Sigmoid colon (tissue), 7 donors: ENCODE data around the gene SYT5. TPM values are rescaled to one million over a fixed set of nuclear protein-coding genes. Genes with fewer than 3 reads are reported as not detected.

Experiments
- DNase-seq: peaks from one replicate; pipeline ENCODE4 v3.0.0-alpha.2; 2019
- H3K27ac ChIP-seq, 4 donors: fragments of 200-600 bp; sonication (generic); one replicate each; pipeline ENCODE4 v1.5.1; 2016 to 2019; ENCODE audit warnings: mild to moderate bottlenecking in 1 of 4
- H3K27me3 ChIP-seq, 3 donors: fragments of 200-600 bp; sonication (generic); one replicate each; pipeline ENCODE4 v1.5.1; 2019; ENCODE audit warnings: mild to moderate bottlenecking in 1 of 3
- H3K36me3 ChIP-seq, 4 donors: fragments of 200-600 bp; sonication (generic); one replicate each; pipeline ENCODE4 v1.5.1; 2016 to 2019
- H3K4me1 ChIP-seq, 4 donors: fragments of 200-600 bp; sonication (generic); one replicate each; pipeline ENCODE4 v1.5.1; 2017 to 2019
- H3K4me3 ChIP-seq, 4 donors: fragments of 200-600 bp; sonication (generic); one replicate each; pipeline ENCODE4 v1.5.1; 2017 to 2019; ENCODE audit warnings: mild to moderate bottlenecking in 2 of 4, moderate library complexity in 1 of 4
- H3K9me3 ChIP-seq, 4 donors: fragments of 200-600 bp in 3 of 4; sonication (generic) in 3 of 4; one replicate each; pipeline versions ENCODE4 v1.5.1 to v1.6.1; 2013 to 2019
- CTCF ChIP-seq, 4 experiments: fragments of 450-650 bp in 3 of 4; fragments of 200-600 bp in 1 of 4; IDR thresholded peaks; one replicate each; pipeline ENCODE4 v1.5.1; 2016 to 2019; ENCODE audit warnings: antibody characterized with exemption in 4 of 4, mild to moderate bottlenecking in 3 of 4, moderate library complexity in 2 of 4
- EP300 ChIP-seq, 4 donors: sonication (generic); formaldehyde crosslinking; IDR thresholded peaks; one replicate each; pipeline ENCODE4 v1.6.1; 2017; ENCODE audit warnings: antibody characterized with exemption in 4 of 4
- POLR2A ChIP-seq, 2 donors: fragments of 450-650 bp; IDR thresholded peaks; one replicate each; pipeline ENCODE4 v1.6.1; 2016; ENCODE audit warnings: antibody characterized with exemption in 2 of 2, mild to moderate bottlenecking in 2 of 2, moderate library complexity in 2 of 2
- POLR2AphosphoS5 ChIP-seq, 4 donors: sonication (generic); formaldehyde crosslinking; IDR thresholded peaks; one replicate each; pipeline ENCODE4 v1.6.1; 2017; ENCODE audit warnings: antibody characterized with exemption in 4 of 4
- WGBS, 2 donors: extraction: QIAGEN DNeasy Blood & Tissue Kit; methylation state at CpG; one replicate each; pipeline ENCODE4 v1.1.7; 2013; 5-methylcytosine and 5-hydroxymethylcytosine counted together
- intact Hi-C: fragments of 100-400 bp; cut with DNase I; formaldehyde crosslinking; loops from one replicate; pipeline ENCODE4 v1.15.1; 2023
- polyA plus RNA-seq, 3 donors: library from polyadenylated mRNA; stranded (reverse); fragments of 200-250 nt; gene quantifications; one replicate each; pipeline ENCODE4 v1.2.3, GENCODE V29; 2013
- total RNA-seq, 4 donors: library from RNA; depleted of rRNA; stranded (reverse); fragments of >200 nt; gene quantifications; one replicate each; pipeline ENCODE4 v1.1.0, GENCODE V29; 2016
- donor health status: healthy with polysubstance abuse.
- donor health status: Bipolar disorder and iron deficiency.
- donor health status: healthy.

SYT5 gene
- total and polyA plus RNA-seq, 7 donors: 0.69 to 9.6 (median 1.9) TPM

- TF ChIP-seq CTCF (IDR thresholded peaks at IDR 0.05) (no peak), EP300 (IDR thresholded peaks at IDR 0.05) (no peak), POLR2A (IDR thresholded peaks at IDR 0.05) (no peak), POLR2AphosphoS5 (IDR thresholded peaks at IDR 0.05) (no peak)
- Histone ChIP-seq H3K36me3 (no peaks in the 10 kb centered on the region), H3K27ac (no peak overlapping the region), H3K4me1 (peaks cover 0 to 10% (median 5%) of the 10 kb centered on the region in 4 donors), H3K9me3 (no peaks in the 10 kb centered on the region), H3K27me3 (peaks cover 28 to 99% (median 85%) of the 10 kb centered on the region in 3 donors), H3K4me3 (no peak overlapping the region)
- 1 to 3% methylated on average over 27 of the region's 27 CpGs for WGBS, 2 donors
- DNase-seq: no peak
- intact Hi-C loops: loop anchor here (10.0 kb wide), 1 partner anchor 268 kb away; no protein-coding TSS in a partner anchor
These were observed 33.3 kb downstream of the SYT5 start for GRCh38 chr19:55146705-55147273.

- intact Hi-C loops: loop anchor here (10.0 kb wide), 1 partner anchor 269 kb away; no protein-coding TSS in a partner anchor
- no peak overlapping the region for H3K4me3 ChIP-seq
- whole genome bisulfite sequencing, 2 donors: 3% methylated on average over 41 of the region's 41 CpGs
- H3K4me1 ChIP-seq: peaks cover 0 to 16% (median 5%) of the 10 kb centered on the region in 4 donors
- no peaks in the 10 kb centered on the region for H3K36me3 ChIP-seq
- no peaks in the 10 kb centered on the region for H3K9me3 ChIP-seq
- DNase-seq: no peak
- peaks cover 32 to 99% (median 91%) of the 10 kb centered on the region in 3 donors for H3K27me3 ChIP-seq
- H3K27ac ChIP-seq: no peak overlapping the region
- TF ChIP-seq POLR2AphosphoS5 (IDR thresholded peaks at IDR 0.05) (no peak), CTCF (IDR thresholded peaks at IDR 0.05) (no peak), EP300 (IDR thresholded peaks at IDR 0.05) (no peak), POLR2A (IDR thresholded peaks at IDR 0.05) (no peak)
These were observed 33.9 kb downstream of the SYT5 start for GRCh38 chr19:55146078-55146704.

GRCh38 chr19:55145232-55145631 is 34.9 kb downstream of the SYT5 start:
- 13 to 14% methylated on average over 3 of the region's 3 CpGs for WGBS, 2 donors
- H3K36me3 ChIP-seq: no peaks in the 10 kb centered on the region
- no peaks in the 10 kb centered on the region for H3K9me3 ChIP-seq
- peaks cover 0 to 22% (median 5%) of the 10 kb centered on the region in 4 donors for H3K4me1 ChIP-seq
- no peak for DNase-seq
- intact Hi-C loops: loop anchor here (10.0 kb wide), 1 partner anchor 270 kb away; no protein-coding TSS in a partner anchor
- no peak overlapping the region for H3K27ac ChIP-seq
- no peak for TF ChIP-seq CTCF (IDR thresholded peaks at IDR 0.05)
- peaks cover 32 to 94% (median 94%) of the 10 kb centered on the region in 3 donors for H3K27me3 ChIP-seq
- no peak overlapping the region for H3K4me3 ChIP-seq

GRCh38 chr19:55141696-55142095 is 38.4 kb downstream of the SYT5 start:
- 32 to 34% methylated on average over 21 of the region's 21 CpGs for WGBS, 2 donors
- TF ChIP-seq CTCF (IDR thresholded peaks at IDR 0.05): no peak
- TF ChIP-seq EP300 (IDR thresholded peaks at IDR 0.05): no peak
- no peak for TF ChIP-seq POLR2AphosphoS5 (IDR thresholded peaks at IDR 0.05)
- TF ChIP-seq POLR2A (IDR thresholded peaks at IDR 0.05): no peak
- DNase-seq: no peak
- Histone ChIP-seq H3K36me3 (no peaks in the 10 kb centered on the region), H3K27ac (no peak overlapping the region), H3K4me1 (peaks cover 0 to 22% (median 5%) of the 10 kb centered on the region in 4 donors), H3K4me3 (no peak overlapping the region), H3K9me3 (no peaks in the 10 kb centered on the region), H3K27me3 (peaks cover 28 to 92% (median 77%) of the 10 kb centered on the region in 3 donors)
- intact Hi-C loops: loop anchor here (5.0 to 10.0 kb wide), 2 partner anchors 273 to 361 kb away; no protein-coding TSS in a partner anchor
